ENCODE data around the gene MESD.

DNA sequence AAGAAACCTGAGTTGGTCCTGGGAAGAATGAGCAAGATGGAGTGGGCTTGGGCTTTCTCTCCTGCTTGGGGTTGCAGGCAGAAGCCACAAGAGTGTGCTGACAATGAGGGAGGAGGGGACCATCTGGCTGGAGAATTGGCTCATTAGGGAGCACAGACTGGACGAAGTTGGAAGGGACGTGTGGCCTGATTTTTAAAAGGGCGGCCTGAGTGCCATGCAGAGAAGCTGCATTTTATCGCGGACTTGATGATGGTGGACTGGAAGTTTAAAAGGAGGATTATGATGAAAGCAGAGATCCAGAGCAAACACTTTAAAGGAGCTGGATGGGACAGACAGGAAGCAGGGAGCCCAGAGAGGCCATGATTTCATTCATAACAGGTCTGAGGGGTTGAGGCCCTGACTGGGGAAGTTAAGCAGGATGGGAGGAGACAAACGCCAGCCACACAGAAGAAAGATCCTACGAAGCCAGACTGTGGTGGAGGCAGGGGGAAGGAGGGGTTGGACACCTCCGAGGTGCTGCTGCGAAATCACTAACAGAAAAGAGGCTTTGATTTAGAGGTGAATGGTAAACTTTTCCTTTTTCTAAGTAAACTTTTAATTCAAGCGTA, 34.8 kb upstream of the MESD start:
- TF ChIP-seq, protein P1, sequence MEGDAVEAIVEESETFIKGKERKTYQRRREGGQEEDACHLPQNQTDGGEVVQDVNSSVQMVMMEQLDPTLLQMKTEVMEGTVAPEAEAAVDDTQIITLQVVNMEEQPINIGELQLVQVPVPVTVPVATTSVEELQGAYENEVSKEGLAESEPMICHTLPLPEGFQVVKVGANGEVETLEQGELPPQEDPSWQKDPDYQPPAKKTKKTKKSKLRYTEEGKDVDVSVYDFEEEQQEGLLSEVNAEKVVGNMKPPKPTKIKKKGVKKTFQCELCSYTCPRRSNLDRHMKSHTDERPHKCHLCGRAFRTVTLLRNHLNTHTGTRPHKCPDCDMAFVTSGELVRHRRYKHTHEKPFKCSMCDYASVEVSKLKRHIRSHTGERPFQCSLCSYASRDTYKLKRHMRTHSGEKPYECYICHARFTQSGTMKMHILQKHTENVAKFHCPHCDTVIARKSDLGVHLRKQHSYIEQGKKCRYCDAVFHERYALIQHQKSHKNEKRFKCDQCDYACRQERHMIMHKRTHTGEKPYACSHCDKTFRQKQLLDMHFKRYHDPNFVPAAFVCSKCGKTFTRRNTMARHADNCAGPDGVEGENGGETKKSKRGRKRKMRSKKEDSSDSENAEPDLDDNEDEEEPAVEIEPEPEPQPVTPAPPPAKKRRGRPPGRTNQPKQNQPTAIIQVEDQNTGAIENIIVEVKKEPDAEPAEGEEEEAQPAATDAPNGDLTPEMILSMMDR (IDR thresholded peaks at IDR 0.05) = no peak
- no peak for TF ChIP-seq POLR2A (IDR thresholded peaks at IDR 0.05; ENCODE audit: low read depth)

Data from esophagus muscularis mucosa (tissue), 3 donors.